PC-3 (cell line): Measurements from ENCODE around the gene CCDC169. TPM values are rescaled to one million over a fixed set of nuclear protein-coding genes. Genes with fewer than 3 reads are reported as not detected.

Source experiments
- ATAC-seq: fragments of 200-7000 bp; cut with Tn5 transposase; 2 replicates; pipeline ENCODE4 v1.9.1; 2020; ENCODE audit warnings: mild to moderate bottlenecking, moderate library complexity
- BruUV-seq: library from RNA; stranded (reverse); fragments of 400-500 nt; replicated peaks from 2 replicates; lab custom pipeline; 2021; lab: Mats Ljungman, UMichigan
- CTCF ChIA-PET: fragments of 300-600 bp; sonication (Branson Sonifier 250); formaldehyde crosslinking; loops from one replicate; lab custom pipeline; 2022; ENCODE audit warnings: antibody characterized with exemption; lab: Charles Lee
- POLR2A ChIA-PET: fragments of 300-600 bp; sonication (Branson Sonifier 250); formaldehyde crosslinking; loops from one replicate; lab custom pipeline; 2022; ENCODE audit warnings: antibody characterized with exemption; ENCODE audit not compliant: unreplicated experiment; lab: Charles Lee
- DNase-seq: peaks from one replicate; pipeline ENCODE4 v3.0.0-alpha.2; 2015
- H2AFZ ChIP-seq: fragments of 300-600 bp; sonication (generic); 2 replicates; pipeline ENCODE4 v1.6.0; 2016; ENCODE audit warnings: antibody characterized with exemption, low read length
- H3F3A ChIP-seq: fragments of 300-600 bp; sonication (generic); one replicate; pipeline ENCODE4 v1.6.0; 2017; ENCODE audit warnings: antibody characterized with exemption, low read length, control low read depth, mild to moderate bottlenecking; ENCODE audit not compliant: unreplicated experiment
- H3K27ac ChIP-seq: fragments of 300-600 bp; sonication (generic); 2 replicates; pipeline ENCODE4 v1.5.1; 2016; ENCODE audit warnings: mild to moderate bottlenecking, low read length
- H3K27me3 ChIP-seq: fragments of 300-600 bp; sonication (generic); 2 replicates; pipeline ENCODE4 v1.6.1; 2016; ENCODE audit warnings: low read length, mixed read lengths
- H3K36me3 ChIP-seq: fragments of 300-600 bp; sonication (generic); 2 replicates; pipeline ENCODE4 v1.6.1; 2016; ENCODE audit warnings: low read depth, mixed run types, low read length, mixed read lengths
- H3K4me1 ChIP-seq: fragments of 300-600 bp; sonication (generic); 2 replicates; pipeline ENCODE4 v1.5.1; 2016; ENCODE audit warnings: low read length; ENCODE audit not compliant: insufficient read depth
- H3K4me2 ChIP-seq: fragments of 300-600 bp; sonication (generic); 2 replicates; pipeline ENCODE4 v1.6.0; 2016; ENCODE audit warnings: low read length
- H3K4me3 ChIP-seq: fragments of 300-600 bp; sonication (generic); 2 replicates; pipeline ENCODE4 v1.5.1; 2016; ENCODE audit warnings: mild to moderate bottlenecking, low read length, mixed read lengths
- H3K79me2 ChIP-seq: fragments of 300-600 bp; sonication (generic); 2 replicates; pipeline ENCODE4 v1.6.1; 2017; ENCODE audit warnings: low read length, mixed read lengths
- H3K9ac ChIP-seq: fragments of 300-600 bp; sonication (generic); 2 replicates; pipeline ENCODE4 v1.6.0; 2016; ENCODE audit warnings: mild to moderate bottlenecking, low read length
- H3K9me2 ChIP-seq: fragments of 300-600 bp; sonication (generic); replicated peaks from 2 replicates; pipeline ENCODE4 v1.6.1; 2016; ENCODE audit warnings: mixed run types, low read length, mixed read lengths
- H3K9me3 ChIP-seq: fragments of 300-600 bp; sonication (generic); 2 replicates; pipeline ENCODE4 v1.6.1; 2016; ENCODE audit warnings: low read length, mixed read lengths
- H4K20me1 ChIP-seq: fragments of 300-600 bp; sonication (generic); 2 replicates; pipeline ENCODE4 v1.6.1; 2016; ENCODE audit warnings: low read length, mixed read lengths
- EZH2 ChIP-seq: fragments of 300-600 bp; sonication (generic); IDR thresholded peaks from one replicate; pipeline ENCODE4 v1.6.1; 2017; ENCODE audit warnings: antibody characterized with exemption, mild to moderate bottlenecking, low read length; ENCODE audit not compliant: unreplicated experiment
- EZH2phosphoT487 ChIP-seq: fragments of 300-600 bp; sonication (generic); IDR thresholded peaks from 2 replicates; pipeline ENCODE4 v1.6.1; 2018; ENCODE audit warnings: mild to moderate bottlenecking, antibody characterized with exemption, low read length, borderline replicate concordance
- intact Hi-C: fragments of 100-400 bp; cut with micrococcal nuclease; formaldehyde crosslinking; loops from 2 replicates; pipeline ENCODE4 v1.9.0; 2023
- total RNA-seq: library from RNA; depleted of rRNA; stranded (reverse); fragments of >200 nt; gene quantifications from 2 replicates; pipeline ENCODE4 v1.2.3, GENCODE V29; 2014
- TF ChIP-seq, protein P1 (sequence below): fragments of 300-600 bp; sonication (generic); conservative IDR thresholded peaks from 2 replicates; pipeline ENCODE4 v1.5.1; 2017; ENCODE audit warnings: antibody characterized with exemption, low read depth, mild to moderate bottlenecking, low read length

The CCDC169 gene
- total RNA-seq, 1 experiment from 2014 or later: 0.69 TPM

GRCh38 chr13:36343766-36344165 is 46.2 kb upstream of the CCDC169 start:
- H3K4me2 ChIP-seq: no peak overlapping the region
- H3K4me3 ChIP-seq: no peak overlapping the region
- intact Hi-C loops: no loop called here
- ChIA-PET CTCF (no interaction called here), POLR2A (no interaction called here)
- H3K27me3 ChIP-seq: no peaks in the 10 kb centered on the region
- DNase-seq: no peak
- H3K9ac ChIP-seq: no peak overlapping the region
- H4K20me1 ChIP-seq: no peaks in the 10 kb centered on the region
- no peaks in the 10 kb centered on the region for H3K9me2 ChIP-seq
- H2AFZ ChIP-seq: no peak overlapping the region
- no peak for ATAC-seq
- TF ChIP-seq EZH2phosphoT487 (no peak), EZH2 (no peak)
- TF ChIP-seq, protein P1, sequence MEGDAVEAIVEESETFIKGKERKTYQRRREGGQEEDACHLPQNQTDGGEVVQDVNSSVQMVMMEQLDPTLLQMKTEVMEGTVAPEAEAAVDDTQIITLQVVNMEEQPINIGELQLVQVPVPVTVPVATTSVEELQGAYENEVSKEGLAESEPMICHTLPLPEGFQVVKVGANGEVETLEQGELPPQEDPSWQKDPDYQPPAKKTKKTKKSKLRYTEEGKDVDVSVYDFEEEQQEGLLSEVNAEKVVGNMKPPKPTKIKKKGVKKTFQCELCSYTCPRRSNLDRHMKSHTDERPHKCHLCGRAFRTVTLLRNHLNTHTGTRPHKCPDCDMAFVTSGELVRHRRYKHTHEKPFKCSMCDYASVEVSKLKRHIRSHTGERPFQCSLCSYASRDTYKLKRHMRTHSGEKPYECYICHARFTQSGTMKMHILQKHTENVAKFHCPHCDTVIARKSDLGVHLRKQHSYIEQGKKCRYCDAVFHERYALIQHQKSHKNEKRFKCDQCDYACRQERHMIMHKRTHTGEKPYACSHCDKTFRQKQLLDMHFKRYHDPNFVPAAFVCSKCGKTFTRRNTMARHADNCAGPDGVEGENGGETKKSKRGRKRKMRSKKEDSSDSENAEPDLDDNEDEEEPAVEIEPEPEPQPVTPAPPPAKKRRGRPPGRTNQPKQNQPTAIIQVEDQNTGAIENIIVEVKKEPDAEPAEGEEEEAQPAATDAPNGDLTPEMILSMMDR: no peak
- no peaks in the 10 kb centered on the region for H3K36me3 ChIP-seq
- H3K27ac ChIP-seq: no peak overlapping the region
- H3K4me1 ChIP-seq: no peaks in the 10 kb centered on the region
- no peaks in the 10 kb centered on the region for H3K9me3 ChIP-seq
- no TSS peak for BruUV-seq
- no peaks in the 10 kb centered on the region for H3F3A ChIP-seq
- peaks cover 43% of the 10 kb centered on the region for H3K79me2 ChIP-seq

GRCh38 chr13:36342715-36343114 is 45.1 kb upstream of the CCDC169 start:
- ChIA-PET CTCF (no interaction called here), POLR2A (no interaction called here)
- ATAC-seq (no peak), DNase-seq (no peak)
- no peaks in the 10 kb centered on the region for H3K9me3 ChIP-seq
- H3K4me1 ChIP-seq: no peaks in the 10 kb centered on the region
- H3K4me3 ChIP-seq: no peak overlapping the region
- intact Hi-C loops: no loop called here
- TF ChIP-seq, protein P1: no peak
- no peak for TF ChIP-seq EZH2
- no peak for TF ChIP-seq EZH2phosphoT487
- no peak overlapping the region for H3K4me2 ChIP-seq
- H4K20me1 ChIP-seq: no peaks in the 10 kb centered on the region
- no TSS peak for BruUV-seq
- H2AFZ ChIP-seq: no peak overlapping the region
- H3K79me2 ChIP-seq: peaks cover 49% of the 10 kb centered on the region
- no peaks in the 10 kb centered on the region for H3K9me2 ChIP-seq
- H3K9ac ChIP-seq: no peak overlapping the region
- no peaks in the 10 kb centered on the region for H3K27me3 ChIP-seq
- no peak overlapping the region for H3K27ac ChIP-seq
- H3K36me3 ChIP-seq: no peaks in the 10 kb centered on the region
- no peaks in the 10 kb centered on the region for H3F3A ChIP-seq

- no peak overlapping the region for H3K4me3 ChIP-seq
- no peak for ATAC-seq
- POLR2A ChIA-PET: no interaction called here
- no peaks in the 10 kb centered on the region for H3K9me2 ChIP-seq
- BruUV-seq: no TSS peak
- peaks cover 53% of the 10 kb centered on the region for H3K79me2 ChIP-seq
- no peaks in the 10 kb centered on the region for H3F3A ChIP-seq
- no peaks in the 10 kb centered on the region for H3K9me3 ChIP-seq
- no peaks in the 10 kb centered on the region for H3K36me3 ChIP-seq
- H3K27ac ChIP-seq: no peak overlapping the region
- no peak overlapping the region for H3K9ac ChIP-seq
- no peaks in the 10 kb centered on the region for H3K27me3 ChIP-seq
- TF ChIP-seq, protein P1: no peak
- TF ChIP-seq EZH2: no peak
- TF ChIP-seq EZH2phosphoT487: no peak
- H2AFZ ChIP-seq: no peak overlapping the region
- H4K20me1 ChIP-seq: no peaks in the 10 kb centered on the region
- CTCF ChIA-PET: no interaction called here
- intact Hi-C loops: no loop called here
- H3K4me2 ChIP-seq: no peak overlapping the region
- peak; percentile 56 for DNase-seq
- no peaks in the 10 kb centered on the region for H3K4me1 ChIP-seq
Observed at GRCh38 chr13:36341718-36342117, 44.1 kb upstream of the CCDC169 start.
